PC-3 (cell line): ENCODE results near the gene SORL1. TPM values are rescaled to one million over a fixed set of nuclear protein-coding genes. Genes with fewer than 3 reads are reported as not detected.
A peak's percentile ranks its signal among the peaks of the same experiment; 100 is the strongest.

Source experiments
- ATAC-seq: fragments of 200-7000 bp; cut with Tn5 transposase; 2 replicates; pipeline ENCODE4 v1.9.1; 2020; ENCODE audit warnings: mild to moderate bottlenecking, moderate library complexity
- BruUV-seq: library from RNA; stranded (reverse); fragments of 400-500 nt; replicated peaks from 2 replicates; lab custom pipeline; 2021; lab: Mats Ljungman, UMichigan
- CTCF ChIA-PET: fragments of 300-600 bp; sonication (Branson Sonifier 250); formaldehyde crosslinking; loops from one replicate; lab custom pipeline; 2022; ENCODE audit warnings: antibody characterized with exemption; lab: Charles Lee
- POLR2A ChIA-PET: fragments of 300-600 bp; sonication (Branson Sonifier 250); formaldehyde crosslinking; loops from one replicate; lab custom pipeline; 2022; ENCODE audit warnings: antibody characterized with exemption; ENCODE audit not compliant: unreplicated experiment; lab: Charles Lee
- DNase-seq: peaks from one replicate; pipeline ENCODE4 v3.0.0-alpha.2; 2015
- H2AFZ ChIP-seq: fragments of 300-600 bp; sonication (generic); 2 replicates; pipeline ENCODE4 v1.6.0; 2016; ENCODE audit warnings: antibody characterized with exemption, low read length
- H3F3A ChIP-seq: fragments of 300-600 bp; sonication (generic); one replicate; pipeline ENCODE4 v1.6.0; 2017; ENCODE audit warnings: antibody characterized with exemption, low read length, control low read depth, mild to moderate bottlenecking; ENCODE audit not compliant: unreplicated experiment
- H3K27ac ChIP-seq: fragments of 300-600 bp; sonication (generic); 2 replicates; pipeline ENCODE4 v1.5.1; 2016; ENCODE audit warnings: mild to moderate bottlenecking, low read length
- H3K27me3 ChIP-seq: fragments of 300-600 bp; sonication (generic); 2 replicates; pipeline ENCODE4 v1.6.1; 2016; ENCODE audit warnings: low read length, mixed read lengths
- H3K36me3 ChIP-seq: fragments of 300-600 bp; sonication (generic); 2 replicates; pipeline ENCODE4 v1.6.1; 2016; ENCODE audit warnings: low read depth, mixed run types, low read length, mixed read lengths
- H3K4me1 ChIP-seq: fragments of 300-600 bp; sonication (generic); 2 replicates; pipeline ENCODE4 v1.5.1; 2016; ENCODE audit warnings: low read length; ENCODE audit not compliant: insufficient read depth
- H3K4me2 ChIP-seq: fragments of 300-600 bp; sonication (generic); 2 replicates; pipeline ENCODE4 v1.6.0; 2016; ENCODE audit warnings: low read length
- H3K4me3 ChIP-seq: fragments of 300-600 bp; sonication (generic); 2 replicates; pipeline ENCODE4 v1.5.1; 2016; ENCODE audit warnings: mild to moderate bottlenecking, low read length, mixed read lengths
- H3K79me2 ChIP-seq: fragments of 300-600 bp; sonication (generic); 2 replicates; pipeline ENCODE4 v1.6.1; 2017; ENCODE audit warnings: low read length, mixed read lengths
- H3K9ac ChIP-seq: fragments of 300-600 bp; sonication (generic); 2 replicates; pipeline ENCODE4 v1.6.0; 2016; ENCODE audit warnings: mild to moderate bottlenecking, low read length
- H3K9me2 ChIP-seq: fragments of 300-600 bp; sonication (generic); replicated peaks from 2 replicates; pipeline ENCODE4 v1.6.1; 2016; ENCODE audit warnings: mixed run types, low read length, mixed read lengths
- H3K9me3 ChIP-seq: fragments of 300-600 bp; sonication (generic); 2 replicates; pipeline ENCODE4 v1.6.1; 2016; ENCODE audit warnings: low read length, mixed read lengths
- H4K20me1 ChIP-seq: fragments of 300-600 bp; sonication (generic); 2 replicates; pipeline ENCODE4 v1.6.1; 2016; ENCODE audit warnings: low read length, mixed read lengths
- CTCF ChIP-seq: fragments of 300-600 bp; sonication (generic); conservative IDR thresholded peaks from 2 replicates; pipeline ENCODE4 v1.5.1; 2017; ENCODE audit warnings: antibody characterized with exemption, low read depth, mild to moderate bottlenecking, low read length
- EZH2 ChIP-seq: fragments of 300-600 bp; sonication (generic); IDR thresholded peaks from one replicate; pipeline ENCODE4 v1.6.1; 2017; ENCODE audit warnings: antibody characterized with exemption, mild to moderate bottlenecking, low read length; ENCODE audit not compliant: unreplicated experiment
- EZH2phosphoT487 ChIP-seq: fragments of 300-600 bp; sonication (generic); IDR thresholded peaks from 2 replicates; pipeline ENCODE4 v1.6.1; 2018; ENCODE audit warnings: mild to moderate bottlenecking, antibody characterized with exemption, low read length, borderline replicate concordance
- intact Hi-C: fragments of 100-400 bp; cut with micrococcal nuclease; formaldehyde crosslinking; loops from 2 replicates; pipeline ENCODE4 v1.9.0; 2023
- total RNA-seq: library from RNA; depleted of rRNA; stranded (reverse); fragments of >200 nt; gene quantifications from 2 replicates; pipeline ENCODE4 v1.2.3, GENCODE V29; 2014

The SORL1 gene
- total RNA-seq, 1 experiment from 2014 or later = 53.7 TPM

- Histone ChIP-seq H3K9me3 (no peaks in the 10 kb centered on the region), H3K9ac (no peak overlapping the region), H3K4me3 (no peak overlapping the region), H3F3A (peaks cover 11% of the 10 kb centered on the region), H3K4me2 (no peak overlapping the region), H3K79me2 (peaks cover 82% of the 10 kb centered on the region), H3K27me3 (no peaks in the 10 kb centered on the region), H3K27ac (no peak overlapping the region), H3K9me2 (no peaks in the 10 kb centered on the region), H3K4me1 (peaks cover 49% of the 10 kb centered on the region), H3K36me3 (no peaks in the 10 kb centered on the region), H2AFZ (no peak overlapping the region), H4K20me1 (no peaks in the 10 kb centered on the region)
- ATAC-seq (no peak), DNase-seq (no peak)
- intact Hi-C loops = loop anchor here (10.0 kb wide), 1 partner anchor 1045 kb away; no protein-coding TSS in a partner anchor
- BruUV-seq = no TSS peak
- ChIA-PET POLR2A (interaction anchor here (0.7 kb wide), 1 partner anchor 48 kb away, joined by 3 read pairs; no protein-coding TSS in a partner anchor), CTCF (no interaction called here)
- TF ChIP-seq CTCF (no peak), EZH2 (no peak), EZH2phosphoT487 (no peak)
These were observed 7.4 kb downstream of the SORL1 start for GRCh38 chr11:121459413-121460017.

- Histone ChIP-seq H2AFZ (no peak overlapping the region), H4K20me1 (no peaks in the 10 kb centered on the region), H3K4me2 (peak overlapping the region; percentile 55), H3K9me3 (no peaks in the 10 kb centered on the region), H3K79me2 (peaks cover 74% of the 10 kb centered on the region), H3K9ac (no peak overlapping the region), H3K27me3 (no peaks in the 10 kb centered on the region), H3K36me3 (no peaks in the 10 kb centered on the region), H3K27ac (peak overlapping the region; percentile 59), H3F3A (peaks cover 18% of the 10 kb centered on the region), H3K4me1 (peaks cover 59% of the 10 kb centered on the region), H3K4me3 (peak overlapping the region; percentile 1; the same call in 1 of the 2 replicates), H3K9me2 (no peaks in the 10 kb centered on the region)
- POLR2A ChIA-PET = interaction anchor here (0.6 kb wide), 1 partner anchor 829 kb away, joined by 4 read pairs; no protein-coding TSS in a partner anchor
- CTCF ChIA-PET = interaction anchor here (0.7 kb wide), 1 partner anchor 14 kb away, joined by 4 read pairs; no protein-coding TSS in a partner anchor
- intact Hi-C loops = loop anchor here (10.0 kb wide), 1 partner anchor 1044 kb away; no protein-coding TSS in a partner anchor
- BruUV-seq = no TSS peak
- TF ChIP-seq CTCF (no peak), EZH2phosphoT487 (no peak), EZH2 (no peak)
- DNase-seq (peak; percentile 65), ATAC-seq (peak; percentile 10; the same call in 1 of the 2 replicates)
These were observed 8.9 kb downstream of the SORL1 start for GRCh38 chr11:121460941-121461514.
